DND-41 (cell line): Measurements from ENCODE around the gene TEAD1.

Experiments used
- ATAC-seq: fragments of 200-7000 bp; cut with Tn5 transposase; 3 replicates; pipeline ENCODE4 v1.9.1; 2021; ENCODE audit warnings: low read depth; ENCODE audit not compliant: insufficient read depth
- DNase-seq: peaks from one replicate; pipeline ENCODE4 v3.0.0-alpha.2; 2020
- H2AFZ ChIP-seq: 2 replicates; pipeline ENCODE4 v1.6.0; 2012; ENCODE audit warnings: low read depth, low read length
- H3K27ac ChIP-seq: 2 replicates; pipeline ENCODE4 v1.5.1; 2012; ENCODE audit warnings: low read length, inconsistent platforms
- H3K27me3 ChIP-seq: fragments of 200-600 bp; sonication (generic); 2 replicates; pipeline ENCODE4 v1.6.0; 2012; ENCODE audit warnings: low read length, mild to moderate bottlenecking, inconsistent platforms; ENCODE audit not compliant: insufficient read depth, poor library complexity
- H3K36me3 ChIP-seq: 2 replicates; pipeline ENCODE4 v1.5.1; 2012; ENCODE audit warnings: low read length, inconsistent platforms; ENCODE audit not compliant: insufficient read depth
- H3K4me1 ChIP-seq: 2 replicates; pipeline ENCODE4 v1.5.1; 2012; ENCODE audit warnings: mild to moderate bottlenecking, low read length; ENCODE audit not compliant: insufficient read depth
- H3K4me2 ChIP-seq: 2 replicates; pipeline ENCODE4 v1.6.0; 2012; ENCODE audit warnings: mild to moderate bottlenecking, moderate library complexity, low read length, inconsistent platforms; ENCODE audit not compliant: insufficient read depth
- H3K4me3 ChIP-seq, 2 experiments: fragments of 200-600 bp in 1 of 2; shearing (Covaris generic) in 1 of 2; 2 replicates each; pipeline ENCODE4 v1.5.1; 2012 to 2016; ENCODE audit warnings: inconsistent platforms in 2 of 2, low read length in 2 of 2, mild to moderate bottlenecking in 2 of 2, low read depth in 1 of 2, moderate library complexity in 1 of 2
- H3K79me2 ChIP-seq: 2 replicates; pipeline ENCODE4 v1.6.0; 2012; ENCODE audit warnings: low read length, inconsistent platforms; ENCODE audit not compliant: insufficient read depth
- H3K9ac ChIP-seq: 2 replicates; pipeline ENCODE4 v1.6.0; 2012; ENCODE audit warnings: low read depth, mild to moderate bottlenecking, inconsistent platforms, low read length, moderate library complexity
- H3K9me3 ChIP-seq: 2 replicates; pipeline ENCODE4 v1.5.1; 2012; ENCODE audit warnings: low read length, moderate library complexity, mild to moderate bottlenecking, inconsistent platforms; ENCODE audit not compliant: insufficient read depth, severe bottlenecking
- H4K20me1 ChIP-seq: 2 replicates; pipeline ENCODE4 v1.6.0; 2012; ENCODE audit warnings: low read length; ENCODE audit not compliant: insufficient read depth
- EZH2 ChIP-seq: IDR thresholded peaks from 3 replicates; pipeline ENCODE4 v1.6.1; 2012; ENCODE audit warnings: borderline replicate concordance, low read depth, mild to moderate bottlenecking, moderate library complexity, low read length, inconsistent platforms; ENCODE audit not compliant: severe bottlenecking
- TF ChIP-seq, protein P1 (sequence below): IDR thresholded peaks from 2 replicates; pipeline ENCODE4 v1.5.1; 2012; ENCODE audit warnings: borderline replicate concordance, low read length, moderate library complexity, mild to moderate bottlenecking; ENCODE audit not compliant: poor library complexity, severe bottlenecking; ENCODE audit errors: extremely low read depth

TEAD1 gene

DNA sequence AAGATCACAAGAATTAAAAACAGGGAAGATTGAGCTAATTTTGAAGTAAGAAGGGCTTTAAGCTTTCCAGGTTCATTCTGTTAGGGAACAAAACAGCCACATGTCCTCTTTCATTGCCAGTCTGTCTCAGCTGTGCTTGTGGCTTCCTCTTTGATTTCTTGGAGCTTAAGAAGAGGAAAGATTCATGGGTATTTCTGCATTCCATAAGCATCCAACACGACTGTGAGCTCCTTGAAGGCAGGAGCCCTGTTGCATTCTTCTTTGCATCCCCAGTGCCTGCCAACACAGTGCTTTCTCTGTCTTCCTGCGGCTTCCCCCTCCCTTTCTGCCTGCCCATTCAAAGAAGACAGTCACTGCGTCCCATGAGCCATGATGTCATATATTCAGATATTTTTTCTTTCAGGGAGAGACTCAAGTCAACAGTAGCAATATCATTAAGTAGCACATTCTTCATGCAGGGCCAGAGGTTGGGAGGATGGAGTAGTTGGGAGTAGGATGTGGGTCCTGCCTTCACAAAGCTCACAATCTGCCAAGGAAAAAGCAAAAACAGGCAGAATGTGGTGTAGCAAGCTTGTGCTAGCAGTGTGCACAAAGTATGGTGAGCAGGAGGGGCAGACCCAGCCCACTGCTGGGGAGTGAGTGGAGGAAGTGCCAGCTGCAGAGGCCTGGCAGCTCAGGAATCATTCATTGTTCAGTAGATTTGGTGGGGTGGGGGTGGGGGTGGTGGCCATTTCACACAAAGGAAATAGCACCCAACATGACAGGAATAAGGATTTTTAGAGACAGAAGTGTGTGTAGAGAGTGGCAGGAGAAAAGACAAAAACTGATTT lies 172.8 kb downstream of the TEAD1 start:
- TF ChIP-seq, protein P1, sequence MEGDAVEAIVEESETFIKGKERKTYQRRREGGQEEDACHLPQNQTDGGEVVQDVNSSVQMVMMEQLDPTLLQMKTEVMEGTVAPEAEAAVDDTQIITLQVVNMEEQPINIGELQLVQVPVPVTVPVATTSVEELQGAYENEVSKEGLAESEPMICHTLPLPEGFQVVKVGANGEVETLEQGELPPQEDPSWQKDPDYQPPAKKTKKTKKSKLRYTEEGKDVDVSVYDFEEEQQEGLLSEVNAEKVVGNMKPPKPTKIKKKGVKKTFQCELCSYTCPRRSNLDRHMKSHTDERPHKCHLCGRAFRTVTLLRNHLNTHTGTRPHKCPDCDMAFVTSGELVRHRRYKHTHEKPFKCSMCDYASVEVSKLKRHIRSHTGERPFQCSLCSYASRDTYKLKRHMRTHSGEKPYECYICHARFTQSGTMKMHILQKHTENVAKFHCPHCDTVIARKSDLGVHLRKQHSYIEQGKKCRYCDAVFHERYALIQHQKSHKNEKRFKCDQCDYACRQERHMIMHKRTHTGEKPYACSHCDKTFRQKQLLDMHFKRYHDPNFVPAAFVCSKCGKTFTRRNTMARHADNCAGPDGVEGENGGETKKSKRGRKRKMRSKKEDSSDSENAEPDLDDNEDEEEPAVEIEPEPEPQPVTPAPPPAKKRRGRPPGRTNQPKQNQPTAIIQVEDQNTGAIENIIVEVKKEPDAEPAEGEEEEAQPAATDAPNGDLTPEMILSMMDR: no peak
- no peak for TF ChIP-seq EZH2
- Histone ChIP-seq H3K79me2 (no peaks in the 10 kb centered on the region), H3K36me3 (no peaks in the 10 kb centered on the region)

DNA sequence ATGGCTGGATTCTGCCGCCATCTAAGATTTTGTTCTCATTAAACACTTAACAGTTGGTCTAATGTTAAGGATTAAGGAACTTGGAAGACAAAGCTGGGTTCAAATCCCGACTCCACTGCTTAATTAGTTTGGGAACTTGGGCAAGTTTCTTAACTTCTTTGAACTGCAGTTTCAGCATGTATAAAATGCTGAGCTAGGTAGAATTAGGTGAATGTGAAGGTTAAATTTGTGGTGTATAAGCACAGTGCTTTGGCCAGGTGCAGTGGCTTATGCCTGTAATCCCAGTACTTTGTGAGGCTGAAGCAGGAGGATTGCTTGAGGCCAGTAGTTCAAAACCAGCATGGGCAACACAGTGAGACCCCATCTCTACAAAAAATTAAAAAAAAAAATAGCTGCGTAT lies 174.2 kb downstream of the TEAD1 start:
- Histone ChIP-seq H3K79me2 (no peaks in the 10 kb centered on the region), H3K9ac (no peak overlapping the region), H3K4me1 (peaks cover 30% of the 10 kb centered on the region), H3K4me2 (no peak overlapping the region), H3K4me3 (no peak overlapping the region), H2AFZ (no peak overlapping the region), H3K36me3 (no peaks in the 10 kb centered on the region), H4K20me1 (no peaks in the 10 kb centered on the region), H3K27me3 (no peaks in the 10 kb centered on the region), H3K27ac (no peak overlapping the region), H3K9me3 (no peaks in the 10 kb centered on the region)
- DNase-seq: no peak
- no peak for TF ChIP-seq EZH2
- TF ChIP-seq, protein P1: no peak
- ATAC-seq: no peak

More for the DNA sequence above, 172.8 kb downstream of the TEAD1 start:
- ATAC-seq: peak; percentile 90
- Histone ChIP-seq H3K9ac (peak overlapping the region; percentile 14; the same call in 1 of the 2 replicates), H3K9me3 (no peaks in the 10 kb centered on the region), H4K20me1 (no peaks in the 10 kb centered on the region), H3K27ac (peak overlapping the region; percentile 67), H3K4me2 (peak overlapping the region; percentile 6; the same call in 1 of the 2 replicates), H3K4me3 (no peak overlapping the region), H3K4me1 (peaks cover 44% of the 10 kb centered on the region), H2AFZ (no peak overlapping the region), H3K27me3 (no peaks in the 10 kb centered on the region)
- peak; percentile 72 for DNase-seq

DNA sequence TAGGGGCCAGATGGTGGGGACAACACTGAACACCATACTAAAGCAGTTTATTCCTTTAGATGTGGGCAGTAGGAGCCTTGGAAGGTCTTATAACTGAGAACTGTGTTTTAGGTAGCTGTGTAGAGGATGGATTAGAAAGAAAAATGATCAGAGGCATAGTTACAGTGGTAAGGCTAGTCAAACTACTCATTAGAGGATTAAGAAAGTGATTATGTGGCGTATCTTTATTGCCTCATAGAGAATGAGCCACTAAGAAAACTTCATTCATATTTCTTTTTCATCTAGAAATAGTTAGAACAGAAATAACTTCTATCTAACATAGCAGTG lies 179.1 kb downstream of the TEAD1 start:
- DNase-seq: no peak
- no peaks in the 10 kb centered on the region for H4K20me1 ChIP-seq
- H3K79me2 ChIP-seq: no peaks in the 10 kb centered on the region
- ATAC-seq: peak; percentile 59; the same call in 2 of the 3 replicates
- H3K4me3 ChIP-seq: no peak overlapping the region
- H3K27me3 ChIP-seq: no peaks in the 10 kb centered on the region
- no peaks in the 10 kb centered on the region for H3K4me1 ChIP-seq
- H3K4me2 ChIP-seq: no peak overlapping the region
- H2AFZ ChIP-seq: no peak overlapping the region
- H3K27ac ChIP-seq: no peak overlapping the region
- no peaks in the 10 kb centered on the region for H3K36me3 ChIP-seq
- TF ChIP-seq, protein P1: no peak
- no peak for TF ChIP-seq EZH2
- no peaks in the 10 kb centered on the region for H3K9me3 ChIP-seq
- no peak overlapping the region for H3K9ac ChIP-seq
